Thyroid gland (tissue), 4 donors: ENCODE results near the gene LRRC8B. TPM values are rescaled to one million over a fixed set of nuclear protein-coding genes. Genes with fewer than 3 reads are reported as not detected.
"Not testable (repeated sequence)": the region's sequence is repeated elsewhere in the genome, so short reads cannot be mapped to it uniquely, and the experiment has no call there.

Experiments used
- DNase-seq, 2 donors: peaks; one replicate each; pipeline ENCODE4 v3.0.0-alpha.2; 2019
- H3K27ac ChIP-seq, 3 donors: fragments of 200-600 bp; sonication (generic); 1 replicate in 2 of 3; 2 replicates in 1 of 3; pipeline ENCODE4 v1.5.1; 2016 to 2019; ENCODE audit warnings: mild to moderate bottlenecking in 1 of 3, moderate library complexity in 1 of 3
- H3K27me3 ChIP-seq: fragments of 200-600 bp; sonication (generic); one replicate; pipeline ENCODE4 v1.5.1; 2019
- H3K36me3 ChIP-seq, 2 donors: fragments of 200-600 bp; sonication (generic); one replicate each; pipeline ENCODE4 v1.5.1; 2016 to 2019
- H3K4me1 ChIP-seq, 2 donors: fragments of 200-600 bp; sonication (generic); one replicate each; pipeline ENCODE4 v1.5.1; 2017 to 2019
- H3K4me3 ChIP-seq, 3 donors: fragments of 200-600 bp; sonication (generic); replicated peaks in 1 of 3; 1 replicate in 2 of 3; 2 replicates in 1 of 3; pipeline ENCODE4 v1.5.1; 2016; ENCODE audit warnings: mild to moderate bottlenecking in 1 of 3
- H3K9me3 ChIP-seq: fragments of 200-600 bp; sonication (generic); one replicate; pipeline ENCODE4 v1.5.1; 2017
- CTCF ChIP-seq, 6 experiments: fragments of 200-600 bp in 3 of 6; fragments of 450-650 bp in 3 of 6; sonication (generic) in 3 of 6; IDR thresholded peaks; one replicate each; pipeline ENCODE4 v1.5.1; 2016 to 2019; ENCODE audit warnings: antibody characterized with exemption in 6 of 6, mild to moderate bottlenecking in 2 of 6, inconsistent platforms in 1 of 6, moderate library complexity in 1 of 6
- POLR2A ChIP-seq, 2 donors: fragments of 450-650 bp; IDR thresholded peaks; one replicate each; pipeline ENCODE4 v1.6.1; 2017; ENCODE audit warnings: antibody characterized with exemption in 2 of 2, mild to moderate bottlenecking in 2 of 2, moderate library complexity in 1 of 2
- WGBS, 2 donors: methylation state at CpG; one replicate each; pipeline ENCODE4 v1.1.5; 2017; 5-methylcytosine and 5-hydroxymethylcytosine counted together
- intact Hi-C: fragments of 100-400 bp; cut with DNase I; formaldehyde crosslinking; loops from one replicate; pipeline ENCODE4 v1.15.1; 2023
- total RNA-seq, 4 donors: library from RNA; depleted of rRNA; stranded (reverse); fragments of >200 nt; gene quantifications; one replicate each; pipeline ENCODE4 v1.2.3, GENCODE V29; 2016

Gene LRRC8B
- total RNA-seq, 4 donors from 2014 or later = 11.5 to 27.8 (median 24.4) TPM

DNA sequence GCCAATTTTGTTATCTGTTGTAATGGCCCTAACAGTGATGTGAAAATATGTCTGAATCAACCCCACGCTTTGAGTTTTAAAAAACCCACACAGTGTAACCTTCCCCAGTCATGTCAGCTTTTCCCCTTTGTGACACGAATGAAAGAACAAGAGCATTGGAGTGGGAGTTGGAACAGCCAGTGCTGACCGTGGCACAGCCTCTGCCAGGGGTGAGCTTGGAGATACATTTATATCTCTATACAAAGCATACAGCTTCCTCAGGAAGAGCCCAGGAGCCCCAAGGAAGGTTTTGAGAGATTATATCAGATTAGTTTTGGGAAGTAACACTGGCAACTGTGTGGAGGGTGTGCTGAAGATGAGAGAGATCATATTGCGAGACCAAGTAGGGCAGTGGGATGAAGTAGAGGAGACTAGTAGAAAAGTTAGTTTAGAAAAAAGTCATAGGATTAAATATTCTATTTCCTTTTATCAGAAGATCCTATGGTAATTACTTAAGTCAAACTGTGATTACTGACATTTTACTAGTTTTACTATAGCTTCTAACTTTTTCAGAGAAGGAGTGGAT is 15.9 kb downstream of the LRRC8B start:
- intact Hi-C loops = no loop called here
- no peaks in the 10 kb centered on the region for H3K36me3 ChIP-seq
- H3K4me3 ChIP-seq = no peak overlapping the region
- no peak for DNase-seq
- no peaks in the 10 kb centered on the region for H3K4me1 ChIP-seq
- no peak for TF ChIP-seq POLR2A (IDR thresholded peaks at IDR 0.05)
- no peak for TF ChIP-seq CTCF (IDR thresholded peaks at IDR 0.05)
- 74 to 80% methylated on average over 4 of the region's 4 CpGs for WGBS, 2 donors
- H3K27me3 ChIP-seq = no peaks in the 10 kb centered on the region
- H3K9me3 ChIP-seq = no peaks in the 10 kb centered on the region
- H3K27ac ChIP-seq = no peak overlapping the region

DNA sequence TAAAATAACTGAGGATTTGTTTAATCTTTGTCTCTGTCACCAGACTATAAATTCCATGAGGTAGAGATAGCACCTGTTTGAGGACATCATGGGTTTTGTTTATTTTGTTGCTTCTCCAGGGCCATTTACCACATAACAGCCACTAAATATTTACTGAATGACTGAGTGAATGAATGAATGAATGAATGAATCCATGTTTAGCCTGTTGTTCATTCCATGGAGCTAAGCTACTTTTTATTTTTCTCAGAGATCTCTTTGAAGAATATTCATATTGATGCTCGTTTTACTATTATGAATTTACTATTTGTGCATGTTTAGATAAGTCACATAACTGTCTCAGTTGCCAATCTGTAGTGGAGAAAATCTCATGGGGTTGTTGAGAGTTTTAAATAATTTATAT is 17.7 kb downstream of the LRRC8B start:
- H3K36me3 ChIP-seq = no peaks in the 10 kb centered on the region
- WGBS, 2 donors = 95 to 96% methylated on average over 1 of the region's 1 CpG
- intact Hi-C loops = no loop called here
- no peaks in the 10 kb centered on the region for H3K27me3 ChIP-seq
- H3K4me3 ChIP-seq = no peak overlapping the region
- TF ChIP-seq CTCF (IDR thresholded peaks at IDR 0.05) = no peak
- TF ChIP-seq POLR2A (IDR thresholded peaks at IDR 0.05) = no peak
- H3K4me1 ChIP-seq = no peaks in the 10 kb centered on the region
- no peak overlapping the region for H3K27ac ChIP-seq
- no peaks in the 10 kb centered on the region for H3K9me3 ChIP-seq
- no peak for DNase-seq

DNA sequence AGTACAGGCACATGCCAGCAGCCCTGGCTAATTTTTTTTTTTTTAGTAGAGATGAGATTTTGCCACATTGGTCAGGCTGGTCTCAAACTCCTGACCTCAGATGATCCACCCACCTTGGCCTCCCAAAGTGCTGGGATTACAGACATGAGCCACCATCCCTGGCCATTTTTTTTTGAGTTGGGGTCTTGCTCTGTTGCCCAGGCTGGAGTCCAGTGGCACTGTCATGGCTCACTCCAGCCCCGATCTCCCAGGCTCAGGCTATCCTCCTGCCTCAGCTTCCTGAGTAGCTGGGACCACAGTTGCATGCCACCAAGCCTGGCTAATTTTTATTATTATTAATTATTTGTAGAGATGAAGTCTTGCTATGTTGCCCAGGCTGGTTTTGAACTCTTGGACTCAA is 19.0 kb downstream of the LRRC8B start:
- 87 to 100% methylated on average over 1 of the region's 1 CpG for WGBS, 2 donors
- H3K4me3 ChIP-seq, H3K27ac ChIP-seq, DNase-seq, H3K9me3 ChIP-seq, intact Hi-C loops, H3K4me1 ChIP-seq, H3K36me3 ChIP-seq, H3K27me3 ChIP-seq: not testable (repeated sequence)

- TF ChIP-seq POLR2A (IDR thresholded peaks at IDR 0.05) (no peak), CTCF (IDR thresholded peaks at IDR 0.05) (no peak)
- H3K27ac ChIP-seq = peak overlapping the region in 1 of 3 donors; percentile 13
- 67 to 75% methylated on average over 6 of the region's 6 CpGs for WGBS, 2 donors
These were observed 20.8 kb downstream of the LRRC8B start for GRCh38 chr1:89545264-89546038.

DNA sequence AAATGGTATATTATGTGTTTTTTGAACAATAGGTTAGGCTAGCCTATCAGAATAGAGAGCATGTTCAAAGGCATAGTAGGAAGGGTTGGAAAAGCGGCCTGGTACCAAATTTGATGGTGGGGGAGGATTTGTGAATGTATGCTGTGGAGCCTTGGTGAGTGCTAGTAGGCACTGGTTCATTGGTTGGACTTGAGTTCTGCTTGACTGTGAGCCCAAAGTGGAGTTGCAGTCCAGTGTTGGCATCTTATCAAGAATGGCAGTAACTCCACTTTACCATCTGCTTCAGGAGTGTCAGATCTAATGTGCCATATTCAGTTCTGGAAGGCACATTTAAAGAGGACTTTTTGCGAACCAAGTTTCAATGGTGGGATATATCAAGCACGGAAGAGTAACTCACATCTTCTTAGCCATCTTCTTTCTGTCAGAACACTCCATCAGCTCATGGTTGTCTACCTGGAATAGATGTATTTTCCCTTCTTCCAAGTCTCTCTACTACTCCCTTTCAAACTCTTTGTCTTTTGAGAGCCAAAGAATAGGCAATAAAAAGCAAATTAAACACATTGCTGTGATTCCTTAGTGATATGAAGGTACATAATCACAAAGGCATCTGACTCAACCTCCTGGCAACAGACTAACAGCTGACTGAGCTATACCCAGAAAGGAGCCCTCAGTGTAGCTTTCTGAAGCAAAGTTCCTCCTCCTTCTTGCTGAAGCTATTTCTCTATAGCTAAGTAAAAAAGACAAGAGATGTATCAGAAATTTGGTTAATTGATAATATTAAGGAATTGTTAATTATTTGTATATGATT is 21.7 kb downstream of the LRRC8B start:
- DNase-seq = peak in 1 of 2 donors; percentile 7
- Histone ChIP-seq H3K4me1 (no peaks in the 10 kb centered on the region), H3K36me3 (no peaks in the 10 kb centered on the region), H3K9me3 (no peaks in the 10 kb centered on the region), H3K4me3 (no peak overlapping the region), H3K27ac (no peak overlapping the region), H3K27me3 (no peaks in the 10 kb centered on the region)
- no peak for TF ChIP-seq POLR2A (IDR thresholded peaks at IDR 0.05)
- intact Hi-C loops = no loop called here
- WGBS, 2 donors = 94 to 97% methylated on average over 3 of the region's 3 CpGs

More at GRCh38 chr1:89545264-89546038, 20.8 kb downstream of the LRRC8B start:
- intact Hi-C loops = no loop called here
- no peaks in the 10 kb centered on the region for H3K4me1 ChIP-seq
- H3K36me3 ChIP-seq = no peaks in the 10 kb centered on the region
- H3K4me3 ChIP-seq = no peak overlapping the region
- DNase-seq = no peak
- H3K27me3 ChIP-seq = no peaks in the 10 kb centered on the region
- no peaks in the 10 kb centered on the region for H3K9me3 ChIP-seq
